ENCODE data around the gene PLEKHM2.

DNA sequence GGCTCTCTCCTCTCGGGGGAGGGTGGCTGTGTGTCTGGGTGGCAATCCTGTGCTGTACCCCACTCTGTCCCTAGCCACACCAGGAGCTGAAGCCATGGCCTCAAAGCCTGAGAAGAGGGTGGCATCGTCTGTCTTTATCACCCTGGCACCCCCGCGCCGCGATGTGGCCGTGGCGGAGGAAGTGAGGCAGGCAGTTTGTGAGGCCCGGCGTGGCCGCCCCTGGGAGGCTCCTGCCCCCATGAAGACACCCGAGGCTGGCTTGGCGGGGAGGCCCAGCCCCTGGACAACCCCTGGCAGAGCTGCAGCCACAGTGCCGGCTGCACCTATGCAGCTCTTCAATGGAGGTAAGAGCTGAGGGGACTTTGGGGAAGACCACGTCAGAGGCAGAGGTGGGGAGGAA lies 80.8 kb downstream of the PLEKHM2 start:
- TF ChIP-seq, protein P1, sequence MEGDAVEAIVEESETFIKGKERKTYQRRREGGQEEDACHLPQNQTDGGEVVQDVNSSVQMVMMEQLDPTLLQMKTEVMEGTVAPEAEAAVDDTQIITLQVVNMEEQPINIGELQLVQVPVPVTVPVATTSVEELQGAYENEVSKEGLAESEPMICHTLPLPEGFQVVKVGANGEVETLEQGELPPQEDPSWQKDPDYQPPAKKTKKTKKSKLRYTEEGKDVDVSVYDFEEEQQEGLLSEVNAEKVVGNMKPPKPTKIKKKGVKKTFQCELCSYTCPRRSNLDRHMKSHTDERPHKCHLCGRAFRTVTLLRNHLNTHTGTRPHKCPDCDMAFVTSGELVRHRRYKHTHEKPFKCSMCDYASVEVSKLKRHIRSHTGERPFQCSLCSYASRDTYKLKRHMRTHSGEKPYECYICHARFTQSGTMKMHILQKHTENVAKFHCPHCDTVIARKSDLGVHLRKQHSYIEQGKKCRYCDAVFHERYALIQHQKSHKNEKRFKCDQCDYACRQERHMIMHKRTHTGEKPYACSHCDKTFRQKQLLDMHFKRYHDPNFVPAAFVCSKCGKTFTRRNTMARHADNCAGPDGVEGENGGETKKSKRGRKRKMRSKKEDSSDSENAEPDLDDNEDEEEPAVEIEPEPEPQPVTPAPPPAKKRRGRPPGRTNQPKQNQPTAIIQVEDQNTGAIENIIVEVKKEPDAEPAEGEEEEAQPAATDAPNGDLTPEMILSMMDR (optimal IDR thresholded peaks at IDR 0.05 in 1 of 3, IDR thresholded peaks at IDR 0.05 in 1 of 3, conservative IDR thresholded peaks at IDR 0.05 in 1 of 3; ENCODE audit: extremely low read depth in 1 of 3, insufficient read depth in 2 of 3, low read length in 3 of 3): no peak
- no peak for TF ChIP-seq EZH2 (IDR thresholded peaks at IDR 0.05; ENCODE audit: low read length)

Data from keratinocyte (primary cell).